ENCODE measurements around the gene FBXW4. TPM values are rescaled to one million over a fixed set of nuclear protein-coding genes. Genes with fewer than 3 reads are reported as not detected.
A peak's percentile ranks its signal among the peaks of the same experiment; 100 is the strongest.

The FBXW4 gene
- total and polyA plus RNA-seq, 9 of the 15 experiments (the other 6 are each of a cell fraction or from before 2014, with no cell fraction given): 1.0 to 10.6 (median 5.4) TPM

GRCh38 chr10:101588879-101589278 is 106.1 kb downstream of the FBXW4 start (continued):
- TF ChIP-seq, protein P1, sequence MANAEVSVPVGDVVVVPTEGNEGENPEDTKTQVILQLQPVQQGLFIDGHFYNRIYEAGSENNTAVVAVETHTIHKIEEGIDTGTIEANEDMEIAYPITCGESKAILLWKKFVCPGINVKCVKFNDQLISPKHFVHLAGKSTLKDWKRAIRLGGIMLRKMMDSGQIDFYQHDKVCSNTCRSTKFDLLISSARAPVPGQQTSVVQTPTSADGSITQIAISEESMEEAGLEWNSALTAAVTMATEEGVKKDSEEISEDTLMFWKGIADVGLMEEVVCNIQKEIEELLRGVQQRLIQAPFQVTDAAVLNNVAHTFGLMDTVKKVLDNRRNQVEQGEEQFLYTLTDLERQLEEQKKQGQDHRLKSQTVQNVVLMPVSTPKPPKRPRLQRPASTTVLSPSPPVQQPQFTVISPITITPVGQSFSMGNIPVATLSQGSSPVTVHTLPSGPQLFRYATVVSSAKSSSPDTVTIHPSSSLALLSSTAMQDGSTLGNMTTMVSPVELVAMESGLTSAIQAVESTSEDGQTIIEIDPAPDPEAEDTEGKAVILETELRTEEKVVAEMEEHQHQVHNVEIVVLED (CRISPR knock-in tag; IDR thresholded peaks at IDR 0.05): no peak
- TF ChIP-seq FOS (IDR thresholded peaks at IDR 0.05; ENCODE audit: extremely low read depth, insufficient read length) (peak; percentile 55), COPS2 (conservative IDR thresholded peaks at IDR 0.05) (no peak), IRF9 (tag; IDR thresholded peaks at IDR 0.05) (no peak), ATF7 (IDR thresholded peaks at IDR 0.05) (peak; percentile 46; the same call in 1 of the 2 replicates), STAT5A (IDR thresholded peaks at IDR 0.05; ENCODE audit: borderline replicate concordance, low read length) (no peak), NFE2 (IDR thresholded peaks at IDR 0.05; ENCODE audit: low read depth) (no peak), MTA1 (IDR thresholded peaks at IDR 0.05; ENCODE audit: borderline replicate concordance) (no peak), ELK3 (CRISPR knock-in tag; IDR thresholded peaks at IDR 0.05) (no peak), JUND (IDR thresholded peaks at IDR 0.05; ENCODE audit: borderline replicate concordance, low read depth, low read length) (peak; percentile 93), JUND (tag; IDR thresholded peaks at IDR 0.05; ENCODE audit: borderline replicate concordance, low read depth, low read length) (peak; percentile 89), ZNF224 (CRISPR knock-in tag; IDR thresholded peaks at IDR 0.05) (no peak), ZNF57 (CRISPR knock-in tag; IDR thresholded peaks at IDR 0.05) (no peak), ZBTB43 (CRISPR knock-in tag; IDR thresholded peaks at IDR 0.05) (no peak), ZNF551 (CRISPR knock-in tag; IDR thresholded peaks at IDR 0.05) (no peak), FOSL1 (tag; conservative IDR thresholded peaks at IDR 0.05) (peak; percentile 90), MCM7 (IDR thresholded peaks at IDR 0.05) (no peak), KAT2B (IDR thresholded peaks at IDR 0.05; ENCODE audit: low read depth, low read length) (no peak), MTF1 (CRISPR knock-in tag; IDR thresholded peaks at IDR 0.05; ENCODE audit: borderline replicate concordance) (no peak)
- TF ChIP-seq, protein P2, sequence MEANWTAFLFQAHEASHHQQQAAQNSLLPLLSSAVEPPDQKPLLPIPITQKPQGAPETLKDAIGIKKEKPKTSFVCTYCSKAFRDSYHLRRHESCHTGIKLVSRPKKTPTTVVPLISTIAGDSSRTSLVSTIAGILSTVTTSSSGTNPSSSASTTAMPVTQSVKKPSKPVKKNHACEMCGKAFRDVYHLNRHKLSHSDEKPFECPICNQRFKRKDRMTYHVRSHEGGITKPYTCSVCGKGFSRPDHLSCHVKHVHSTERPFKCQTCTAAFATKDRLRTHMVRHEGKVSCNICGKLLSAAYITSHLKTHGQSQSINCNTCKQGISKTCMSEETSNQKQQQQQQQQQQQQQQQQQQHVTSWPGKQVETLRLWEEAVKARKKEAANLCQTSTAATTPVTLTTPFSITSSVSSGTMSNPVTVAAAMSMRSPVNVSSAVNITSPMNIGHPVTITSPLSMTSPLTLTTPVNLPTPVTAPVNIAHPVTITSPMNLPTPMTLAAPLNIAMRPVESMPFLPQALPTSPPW (CRISPR knock-in tag; IDR thresholded peaks at IDR 0.05): no peak
- TF ChIP-seq, protein P3, sequence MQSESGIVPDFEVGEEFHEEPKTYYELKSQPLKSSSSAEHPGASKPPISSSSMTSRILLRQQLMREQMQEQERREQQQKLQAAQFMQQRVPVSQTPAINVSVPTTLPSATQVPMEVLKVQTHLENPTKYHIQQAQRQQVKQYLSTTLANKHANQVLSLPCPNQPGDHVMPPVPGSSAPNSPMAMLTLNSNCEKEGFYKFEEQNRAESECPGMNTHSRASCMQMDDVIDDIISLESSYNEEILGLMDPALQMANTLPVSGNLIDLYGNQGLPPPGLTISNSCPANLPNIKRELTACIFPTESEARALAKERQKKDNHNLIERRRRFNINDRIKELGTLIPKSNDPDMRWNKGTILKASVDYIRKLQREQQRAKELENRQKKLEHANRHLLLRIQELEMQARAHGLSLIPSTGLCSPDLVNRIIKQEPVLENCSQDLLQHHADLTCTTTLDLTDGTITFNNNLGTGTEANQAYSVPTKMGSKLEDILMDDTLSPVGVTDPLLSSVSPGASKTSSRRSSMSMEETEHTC (IDR thresholded peaks at IDR 0.05): no peak
- TF ChIP-seq, protein P4, sequence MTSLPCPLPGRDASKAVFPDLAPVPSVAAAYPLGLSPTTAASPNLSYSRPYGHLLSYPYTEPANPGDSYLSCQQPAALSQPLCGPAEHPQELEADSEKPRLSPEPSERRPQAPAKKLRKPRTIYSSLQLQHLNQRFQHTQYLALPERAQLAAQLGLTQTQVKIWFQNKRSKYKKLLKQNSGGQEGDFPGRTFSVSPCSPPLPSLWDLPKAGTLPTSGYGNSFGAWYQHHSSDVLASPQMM (CRISPR knock-in tag; IDR thresholded peaks at IDR 0.05): no peak

Measured in K562 (cell line).